ENCODE results near the gene CSGALNACT2. TPM values are rescaled to one million over a fixed set of nuclear protein-coding genes. Genes with fewer than 3 reads are reported as not detected.

CSGALNACT2 gene
- total and polyA plus RNA-seq, 2 of the 13 experiments (the other 11 are each of a cell fraction or from before 2014, with no cell fraction given), result 3.3 to 7.1 TPM

- ATAC-seq (no peak), DNase-seq (ENCODE audit: low spot score) (no peak), FAIRE-seq (no peak)
- Histone ChIP-seq H3K9me3 (ENCODE audit: low read length) (no peaks in the 10 kb centered on the region), H4K20me1 (ENCODE audit: insufficient read depth, low read length) (no peaks in the 10 kb centered on the region), H3K27ac (ENCODE audit: extremely low read length, insufficient read depth, low read length) (no peak overlapping the region), H3K27me3 (ENCODE audit: control insufficient read depth in 1 of 2, insufficient read depth in 2 of 2, low read length in 2 of 2) (peaks cover 0 to 1% of the 10 kb centered on the region in 2 experiments; a peak in 2 of 5 replicates), H3K79me2 (ENCODE audit: insufficient read depth, low read length) (no peaks in the 10 kb centered on the region), H3K9ac (ENCODE audit: insufficient read depth, low read depth, low read length) (no peak overlapping the region), H3K36me3 (replicated peaks in 1 of 2; ENCODE audit: control insufficient read depth in 1 of 2, insufficient read depth in 2 of 2, low read length in 2 of 2) (no peaks in the 10 kb centered on the region), H3K4me3 (replicated peaks in 1 of 3; ENCODE audit: insufficient read depth in 1 of 3, low read depth in 2 of 3, low read length in 3 of 3) (no peak overlapping the region), H3K4me2 (ENCODE audit: low read depth, low read length) (no peak overlapping the region), H2AFZ (ENCODE audit: low read length) (no peak overlapping the region), H3K4me1 (ENCODE audit: insufficient read depth, low read length) (no peaks in the 10 kb centered on the region)
- in situ Hi-C loops (cut with HindIII; ENCODE audit: extremely low pct_ligation_motif_present, low pct_unique_long_range_greater_than_20kb), result no loop called here
- no peak for TF ChIP-seq SMARCE1 (IDR thresholded peaks at IDR 0.05; ENCODE audit: borderline replicate concordance)
- no peak for TF ChIP-seq ZNF335 (CRISPR knock-in tag; IDR thresholded peaks at IDR 0.05)
- TF ChIP-seq ZBTB46 (CRISPR knock-in tag; IDR thresholded peaks at IDR 0.05; ENCODE audit: borderline replicate concordance), result no peak
- CTCF ChIA-PET (ENCODE audit: low intra/inter-chr PET ratio, low total read pairs), result no interaction called here
- intact Hi-C loops (cut with micrococcal nuclease; ENCODE audit: unreplicated experiment), result loop anchor here (1.0 kb wide), 1 partner anchor 142 kb away; no protein-coding TSS in a partner anchor
- POLR2A ChIA-PET, result no interaction called here
- no TSS peak for BruUV-seq (replicated peaks)
- WGBS (ENCODE audit: low lambda C conversion rate), result 36% methylated on average over 2 of the region's 20 CpGs
Measured at GRCh38 chr10:43205681-43206390, 67.6 kb downstream of the CSGALNACT2 start.

DNA sequence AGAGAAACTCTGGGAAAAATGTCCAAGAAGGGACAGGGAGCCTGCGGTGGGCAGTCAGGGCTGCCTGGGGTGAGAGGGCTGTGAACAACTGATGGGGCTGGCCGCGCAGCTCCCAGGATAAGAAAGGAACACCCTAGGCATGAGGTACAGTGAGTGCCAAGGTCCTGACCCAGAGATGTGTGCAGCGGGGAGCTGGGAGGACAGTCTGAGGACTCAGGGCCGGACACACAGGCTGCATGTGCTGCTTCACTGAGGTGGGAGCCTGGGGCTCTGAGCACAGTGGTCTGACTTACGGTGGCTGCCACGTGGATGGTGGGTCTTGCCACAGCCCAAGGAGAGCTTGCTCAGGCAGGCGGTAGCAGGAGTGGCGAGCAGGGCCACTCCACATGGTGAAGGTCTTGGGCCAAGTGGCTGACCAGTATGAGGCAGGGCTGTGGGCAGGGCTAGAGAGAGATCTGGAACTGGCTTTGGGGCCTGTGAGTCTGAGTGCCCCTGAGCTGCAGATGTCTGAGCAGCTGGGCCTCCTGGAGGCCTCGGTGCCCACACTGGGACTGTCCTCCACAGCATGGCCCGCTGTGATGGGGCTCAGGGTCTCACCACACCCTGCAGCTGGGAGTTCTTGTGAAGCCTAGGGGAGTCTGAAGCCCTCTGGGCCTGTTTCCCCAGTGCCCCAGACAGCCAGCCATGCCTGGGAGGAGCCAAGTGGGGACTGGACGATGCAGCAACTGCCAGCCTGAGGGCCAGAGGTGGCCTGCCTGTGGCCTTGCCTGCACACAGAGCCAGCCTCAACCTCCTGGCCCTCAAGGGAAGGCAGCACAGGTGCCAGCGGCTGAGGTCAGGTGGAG is 68.4 kb downstream of the CSGALNACT2 start:
- Histone ChIP-seq H3K4me1 (ENCODE audit: insufficient read depth, low read length) (no peaks in the 10 kb centered on the region), H3K4me3 (replicated peaks in 1 of 3; ENCODE audit: insufficient read depth in 1 of 3, low read depth in 2 of 3, low read length in 3 of 3) (no peak overlapping the region), H2AFZ (ENCODE audit: low read length) (no peak overlapping the region), H3K4me2 (ENCODE audit: low read depth, low read length) (no peak overlapping the region), H3K79me2 (ENCODE audit: insufficient read depth, low read length) (no peaks in the 10 kb centered on the region), H3K27ac (ENCODE audit: extremely low read length, insufficient read depth, low read length) (no peak overlapping the region), H3K9ac (ENCODE audit: insufficient read depth, low read depth, low read length) (no peak overlapping the region), H3K36me3 (replicated peaks in 1 of 2; ENCODE audit: control insufficient read depth in 1 of 2, insufficient read depth in 2 of 2, low read length in 2 of 2) (no peaks in the 10 kb centered on the region), H3K9me3 (ENCODE audit: low read length) (no peaks in the 10 kb centered on the region), H4K20me1 (ENCODE audit: insufficient read depth, low read length) (no peaks in the 10 kb centered on the region), H3K27me3 (ENCODE audit: control insufficient read depth in 1 of 2, insufficient read depth in 2 of 2, low read length in 2 of 2) (peaks cover 0 to 1% of the 10 kb centered on the region in 2 experiments; a peak in 2 of 5 replicates)
- in situ Hi-C loops (cut with HindIII; ENCODE audit: extremely low pct_ligation_motif_present, low pct_unique_long_range_greater_than_20kb) (no loop called here), intact Hi-C loops (cut with micrococcal nuclease; ENCODE audit: unreplicated experiment) (no loop called here)
- ChIA-PET CTCF (ENCODE audit: low intra/inter-chr PET ratio, low total read pairs) (no interaction called here), POLR2A (no interaction called here)
- WGBS (ENCODE audit: low lambda C conversion rate), result 45% methylated on average over 6 of the region's 13 CpGs
- FAIRE-seq (no peak), ATAC-seq (no peak), DNase-seq (ENCODE audit: low spot score) (no peak)
- BruUV-seq (replicated peaks), result no TSS peak
- TF ChIP-seq GABPA (IDR thresholded peaks at IDR 0.05; ENCODE audit: low read depth, low read length), result no peak
- no peak for TF ChIP-seq GABPA (CRISPR knock-in tag; IDR thresholded peaks at IDR 0.05; ENCODE audit: low read depth)
- no peak for TF ChIP-seq ZMYM2 (CRISPR knock-in tag; IDR thresholded peaks at IDR 0.05)
- TF ChIP-seq, protein P1, sequence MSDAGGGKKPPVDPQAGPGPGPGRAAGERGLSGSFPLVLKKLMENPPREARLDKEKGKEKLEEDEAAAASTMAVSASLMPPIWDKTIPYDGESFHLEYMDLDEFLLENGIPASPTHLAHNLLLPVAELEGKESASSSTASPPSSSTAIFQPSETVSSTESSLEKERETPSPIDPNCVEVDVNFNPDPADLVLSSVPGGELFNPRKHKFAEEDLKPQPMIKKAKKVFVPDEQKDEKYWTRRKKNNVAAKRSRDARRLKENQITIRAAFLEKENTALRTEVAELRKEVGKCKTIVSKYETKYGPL (CRISPR knock-in tag; IDR thresholded peaks at IDR 0.05), result no peak
- no peak for TF ChIP-seq CEBPG (CRISPR knock-in tag; IDR thresholded peaks at IDR 0.05)
- TF ChIP-seq, protein P2, sequence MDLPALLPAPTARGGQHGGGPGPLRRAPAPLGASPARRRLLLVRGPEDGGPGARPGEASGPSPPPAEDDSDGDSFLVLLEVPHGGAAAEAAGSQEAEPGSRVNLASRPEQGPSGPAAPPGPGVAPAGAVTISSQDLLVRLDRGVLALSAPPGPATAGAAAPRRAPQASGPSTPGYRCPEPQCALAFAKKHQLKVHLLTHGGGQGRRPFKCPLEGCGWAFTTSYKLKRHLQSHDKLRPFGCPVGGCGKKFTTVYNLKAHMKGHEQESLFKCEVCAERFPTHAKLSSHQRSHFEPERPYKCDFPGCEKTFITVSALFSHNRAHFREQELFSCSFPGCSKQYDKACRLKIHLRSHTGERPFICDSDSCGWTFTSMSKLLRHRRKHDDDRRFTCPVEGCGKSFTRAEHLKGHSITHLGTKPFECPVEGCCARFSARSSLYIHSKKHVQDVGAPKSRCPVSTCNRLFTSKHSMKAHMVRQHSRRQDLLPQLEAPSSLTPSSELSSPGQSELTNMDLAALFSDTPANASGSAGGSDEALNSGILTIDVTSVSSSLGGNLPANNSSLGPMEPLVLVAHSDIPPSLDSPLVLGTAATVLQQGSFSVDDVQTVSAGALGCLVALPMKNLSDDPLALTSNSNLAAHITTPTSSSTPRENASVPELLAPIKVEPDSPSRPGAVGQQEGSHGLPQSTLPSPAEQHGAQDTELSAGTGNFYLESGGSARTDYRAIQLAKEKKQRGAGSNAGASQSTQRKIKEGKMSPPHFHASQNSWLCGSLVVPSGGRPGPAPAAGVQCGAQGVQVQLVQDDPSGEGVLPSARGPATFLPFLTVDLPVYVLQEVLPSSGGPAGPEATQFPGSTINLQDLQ (CRISPR knock-in tag; IDR thresholded peaks at IDR 0.05), result no peak
- TF ChIP-seq, protein P3, sequence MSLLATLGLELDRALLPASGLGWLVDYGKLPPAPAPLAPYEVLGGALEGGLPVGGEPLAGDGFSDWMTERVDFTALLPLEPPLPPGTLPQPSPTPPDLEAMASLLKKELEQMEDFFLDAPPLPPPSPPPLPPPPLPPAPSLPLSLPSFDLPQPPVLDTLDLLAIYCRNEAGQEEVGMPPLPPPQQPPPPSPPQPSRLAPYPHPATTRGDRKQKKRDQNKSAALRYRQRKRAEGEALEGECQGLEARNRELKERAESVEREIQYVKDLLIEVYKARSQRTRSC (CRISPR knock-in tag; IDR thresholded peaks at IDR 0.05; ENCODE audit: low read depth), result no peak
- TF ChIP-seq ZNF296 (CRISPR knock-in tag; conservative IDR thresholded peaks at IDR 0.05), result no peak

Data from HepG2 (cell line).